ENCODE results near the gene EFHC1.

EFHC1 gene

DNA sequence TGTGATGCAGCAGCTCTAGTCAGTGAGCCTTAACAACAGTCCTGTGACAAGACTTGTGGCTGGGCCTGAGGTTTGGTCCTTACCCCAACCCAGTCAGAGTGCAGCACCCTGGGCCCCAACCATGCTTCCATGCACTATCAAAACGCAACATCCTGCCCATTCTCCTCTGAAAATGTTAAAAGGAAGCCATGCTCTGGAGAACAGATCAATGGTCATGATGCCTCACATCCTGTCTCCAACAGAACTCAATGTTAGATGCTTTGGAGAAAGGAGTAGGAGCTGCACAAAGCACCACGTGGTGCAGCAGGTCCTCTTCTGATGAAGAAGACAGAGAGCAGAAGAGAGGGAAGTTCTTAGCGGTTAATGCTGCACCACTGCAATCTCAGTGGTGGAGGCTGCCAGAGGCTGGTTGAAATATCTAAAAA lies 114.8 kb downstream of the EFHC1 start:
- no peak for DNase-seq
- intact Hi-C loops (cut with DNase I) = no loop called here

DNA sequence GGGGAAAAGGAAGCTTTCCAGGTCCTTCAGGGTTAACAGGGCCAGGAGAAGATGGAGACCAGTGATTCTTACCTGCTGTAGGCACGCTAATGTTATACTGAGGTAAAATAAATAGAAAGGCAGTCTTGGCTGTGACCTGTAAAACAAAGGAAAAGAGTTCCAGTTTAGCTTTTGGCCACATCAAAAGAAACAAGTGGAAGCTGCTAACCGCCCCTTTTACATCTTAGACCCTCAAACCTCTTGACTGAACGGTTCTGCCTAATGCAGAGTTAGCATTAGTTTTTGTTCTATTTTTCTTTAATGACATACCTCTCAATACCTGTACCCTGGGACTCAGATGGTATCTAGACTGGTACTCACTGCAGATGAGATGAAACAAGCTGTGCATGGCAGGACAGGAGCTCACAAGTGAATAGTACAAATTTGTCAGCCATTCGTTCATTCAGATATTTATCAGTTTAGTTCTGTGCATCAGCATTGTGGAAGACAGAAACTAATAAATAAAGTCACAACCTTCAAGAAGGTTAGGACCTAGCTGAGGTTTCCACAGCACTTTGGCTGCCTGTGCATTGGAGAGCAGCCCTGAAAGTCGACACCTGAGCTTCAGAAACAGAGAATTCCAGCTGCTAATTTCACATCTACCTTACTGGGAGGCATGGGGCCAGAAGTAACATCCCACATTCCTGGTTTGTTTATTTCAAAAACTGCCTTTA lies 115.7 kb downstream of the EFHC1 start:
- intact Hi-C loops (cut with DNase I) = no loop called here
- no peak for DNase-seq

DNA sequence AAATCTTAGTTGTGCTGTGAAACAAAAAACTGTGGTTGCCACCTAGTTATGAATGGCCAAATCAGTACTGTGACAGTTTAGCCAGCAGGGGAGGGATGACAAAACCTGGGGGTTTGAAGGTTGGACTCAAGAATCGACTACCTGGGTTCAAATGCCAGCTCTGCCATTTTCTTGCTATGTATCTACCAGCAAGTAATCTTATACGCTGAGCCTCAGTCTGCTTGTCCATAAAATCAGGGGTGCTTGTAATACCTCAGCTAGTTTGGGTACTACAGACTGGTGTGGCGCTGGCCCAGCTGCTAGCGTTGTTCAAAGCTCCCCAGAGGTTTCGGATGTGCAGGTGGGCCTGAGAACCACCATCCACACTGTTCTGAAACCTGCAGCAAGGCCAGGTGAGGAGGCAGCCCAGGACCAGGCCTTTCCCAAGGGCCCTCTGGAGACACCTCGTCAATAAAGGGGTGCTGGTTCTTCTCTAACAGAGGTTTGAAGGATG lies 116.3 kb downstream of the EFHC1 start:
- no peak for DNase-seq
- intact Hi-C loops (cut with DNase I) = no loop called here

DNA sequence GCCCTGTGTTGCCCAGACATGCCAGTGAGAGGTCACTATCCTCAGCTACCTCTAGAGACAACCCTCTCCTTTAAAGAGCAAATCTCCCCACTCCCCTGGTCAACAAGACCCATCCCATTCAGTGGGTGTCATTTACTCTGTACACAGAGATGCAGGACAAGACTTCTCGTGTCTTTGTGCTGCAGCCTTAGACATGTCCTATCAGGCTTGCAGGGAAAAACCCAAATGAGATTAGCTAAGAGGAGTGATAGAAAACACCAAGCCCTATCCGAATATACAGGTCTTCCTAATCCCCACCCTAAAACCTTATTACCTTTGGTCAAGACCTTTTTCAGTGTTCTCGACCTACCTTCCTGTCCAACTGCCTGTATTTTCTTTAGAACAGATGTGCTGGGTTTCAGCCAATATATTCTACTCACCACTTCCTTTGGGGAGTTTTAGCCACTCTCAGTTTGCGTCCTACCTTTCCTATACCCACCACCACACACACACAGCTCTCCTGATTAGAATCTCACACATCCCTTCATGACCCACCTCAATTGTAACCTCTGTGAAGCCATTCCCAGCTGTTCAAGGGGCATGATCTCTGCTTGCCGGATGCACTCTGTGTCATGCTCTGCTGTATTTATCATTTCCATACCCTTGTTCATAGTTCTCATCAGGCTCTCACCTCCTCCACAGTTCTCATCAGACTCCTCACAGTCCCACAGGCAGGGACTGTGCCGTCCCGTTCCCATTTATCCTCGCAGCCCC lies 117.0 kb downstream of the EFHC1 start:
- DNase-seq = no peak
- intact Hi-C loops (cut with DNase I) = no loop called here

DNA sequence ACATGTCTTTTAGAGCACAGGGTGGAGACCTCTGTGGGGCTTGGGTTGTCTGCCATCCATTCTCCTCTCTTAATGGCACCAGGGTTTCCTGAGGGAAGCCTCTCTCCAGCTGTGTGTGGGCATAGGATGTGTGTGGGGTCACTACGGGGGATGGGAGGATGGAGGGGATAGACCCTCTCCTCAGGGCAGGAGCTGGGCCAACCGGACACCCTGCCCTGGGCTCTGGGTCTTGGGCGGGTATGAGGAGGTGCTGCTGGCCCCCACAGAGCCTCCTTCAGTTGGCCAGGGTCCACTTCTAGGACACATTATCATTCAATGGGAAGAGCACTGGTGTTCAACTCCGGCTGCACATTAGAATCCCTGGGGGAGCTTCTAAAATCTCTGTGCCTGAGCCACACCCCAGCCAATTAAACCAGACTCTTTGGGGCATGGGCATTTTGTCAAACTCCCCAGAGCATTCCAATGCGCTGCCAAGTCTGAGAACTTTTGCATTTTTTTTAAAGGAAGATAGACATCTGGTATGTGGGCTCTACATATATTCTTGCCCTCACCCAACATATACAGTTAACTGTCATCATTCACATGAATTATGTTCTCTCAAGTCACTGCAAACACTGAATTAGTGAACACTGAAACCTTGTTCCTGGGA lies 118.2 kb downstream of the EFHC1 start:
- intact Hi-C loops (cut with DNase I) = no loop called here
- DNase-seq = no peak

DNA sequence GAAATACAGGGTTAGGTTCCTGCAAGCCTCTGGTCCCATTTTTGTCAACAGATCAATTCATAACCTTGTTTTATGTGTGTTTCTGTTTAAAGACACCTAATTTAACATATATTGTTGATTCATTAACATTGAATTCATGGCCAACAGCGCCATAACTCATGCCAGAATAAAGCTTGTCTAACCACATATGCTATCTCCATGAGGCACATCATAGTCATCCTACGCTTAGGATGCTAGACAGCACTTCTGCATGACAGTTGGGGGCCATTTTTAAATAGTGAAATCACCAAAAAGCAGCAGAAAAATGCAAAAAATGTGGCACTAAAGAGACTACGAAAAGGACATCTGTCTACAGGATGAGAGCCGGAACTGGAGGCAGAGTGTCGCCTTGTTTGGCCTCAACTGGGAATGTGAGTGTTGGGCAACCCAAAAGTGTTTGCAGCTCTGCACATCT lies 118.8 kb downstream of the EFHC1 start:
- DNase-seq = no peak
- intact Hi-C loops (cut with DNase I) = no loop called here

DNA sequence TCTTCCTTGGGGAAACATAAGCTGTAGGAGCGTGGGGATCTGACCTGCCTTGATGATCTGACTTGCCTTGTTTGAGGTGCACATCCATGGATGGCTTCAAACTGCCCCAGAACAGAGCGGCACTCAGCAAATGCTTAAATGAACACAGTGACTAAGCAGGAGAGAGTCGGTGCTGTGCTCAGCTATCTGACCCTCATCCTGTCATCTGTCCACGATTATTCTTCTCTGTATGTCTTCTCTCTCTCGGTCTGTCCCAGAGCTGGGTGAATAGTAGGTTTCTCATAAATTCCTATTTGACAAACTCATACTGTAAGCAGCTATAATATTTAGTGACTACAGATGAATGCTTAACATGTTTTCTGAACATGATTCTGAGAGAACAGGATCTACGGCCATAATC lies 119.5 kb downstream of the EFHC1 start:
- DNase-seq = no peak
- intact Hi-C loops (cut with DNase I) = no loop called here

DNA sequence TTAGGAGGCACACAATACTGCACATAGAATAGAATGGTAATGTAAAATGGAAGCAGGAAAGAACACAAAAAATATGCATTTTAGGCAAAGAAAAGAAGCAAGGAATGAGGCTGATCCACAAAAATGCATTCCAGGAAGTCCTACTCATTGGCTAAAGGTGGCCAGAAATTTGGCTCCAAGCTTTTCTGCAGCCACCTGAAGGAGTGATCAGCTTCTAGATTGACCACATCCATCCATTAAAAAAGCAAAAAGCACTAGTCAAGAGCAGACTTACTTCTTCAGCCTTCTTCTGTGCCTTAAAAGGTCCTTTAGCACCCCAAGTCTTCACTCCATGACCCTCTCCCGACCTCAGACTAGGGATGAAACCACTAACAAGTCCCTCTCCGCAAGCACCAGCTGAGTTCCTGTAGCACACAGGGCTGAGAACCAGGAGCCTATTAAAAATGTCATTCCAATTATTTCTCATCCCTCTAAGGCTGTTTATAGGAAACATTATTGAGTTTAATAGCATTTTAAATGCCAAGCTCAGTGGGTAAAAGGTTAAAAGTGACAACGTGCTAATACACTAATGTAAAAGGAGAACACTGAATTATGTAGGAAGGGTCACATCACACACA lies 120.3 kb downstream of the EFHC1 start:
- intact Hi-C loops (cut with DNase I) = no loop called here
- no peak for DNase-seq

DNA sequence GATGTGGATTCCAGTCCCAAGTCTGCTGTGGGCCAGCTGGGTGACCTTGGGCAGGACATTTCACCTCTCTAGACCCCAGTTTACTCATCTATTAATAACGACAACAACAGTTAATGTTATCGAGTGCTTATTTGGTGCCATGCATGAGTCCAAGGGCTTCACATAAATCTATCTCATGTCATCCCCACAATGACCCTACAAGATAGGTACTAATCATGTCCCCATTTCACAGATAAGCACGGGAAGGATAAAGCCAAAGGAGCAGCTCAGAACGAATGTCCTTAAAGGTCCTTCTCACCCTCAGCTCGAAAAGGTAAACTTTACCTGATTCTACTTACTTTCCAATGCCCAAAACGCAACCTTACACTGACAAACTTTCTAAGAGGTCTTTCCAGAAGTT lies 121.0 kb downstream of the EFHC1 start:
- intact Hi-C loops (cut with DNase I) = no loop called here
- DNase-seq = no peak

DNA sequence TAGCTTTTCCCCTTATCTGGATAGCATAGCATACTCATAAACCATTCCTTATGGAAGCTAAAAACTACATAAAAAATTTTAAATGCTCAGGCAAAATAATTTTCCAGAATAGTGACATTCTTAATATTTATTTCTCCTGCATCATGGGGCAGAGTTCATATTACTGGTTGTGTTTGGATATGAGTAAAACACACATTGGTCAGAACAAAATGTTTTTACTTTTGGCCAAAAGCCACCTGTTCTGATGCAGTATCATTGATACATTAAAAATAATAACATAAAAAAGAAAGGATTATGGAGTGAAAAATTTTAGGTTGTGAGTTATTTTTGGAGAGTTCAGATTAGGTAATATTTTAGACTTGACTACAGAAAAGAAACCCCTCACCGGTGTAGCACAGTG lies 123.1 kb downstream of the EFHC1 start:
- intact Hi-C loops (cut with DNase I) = no loop called here
- no peak for DNase-seq

DNA sequence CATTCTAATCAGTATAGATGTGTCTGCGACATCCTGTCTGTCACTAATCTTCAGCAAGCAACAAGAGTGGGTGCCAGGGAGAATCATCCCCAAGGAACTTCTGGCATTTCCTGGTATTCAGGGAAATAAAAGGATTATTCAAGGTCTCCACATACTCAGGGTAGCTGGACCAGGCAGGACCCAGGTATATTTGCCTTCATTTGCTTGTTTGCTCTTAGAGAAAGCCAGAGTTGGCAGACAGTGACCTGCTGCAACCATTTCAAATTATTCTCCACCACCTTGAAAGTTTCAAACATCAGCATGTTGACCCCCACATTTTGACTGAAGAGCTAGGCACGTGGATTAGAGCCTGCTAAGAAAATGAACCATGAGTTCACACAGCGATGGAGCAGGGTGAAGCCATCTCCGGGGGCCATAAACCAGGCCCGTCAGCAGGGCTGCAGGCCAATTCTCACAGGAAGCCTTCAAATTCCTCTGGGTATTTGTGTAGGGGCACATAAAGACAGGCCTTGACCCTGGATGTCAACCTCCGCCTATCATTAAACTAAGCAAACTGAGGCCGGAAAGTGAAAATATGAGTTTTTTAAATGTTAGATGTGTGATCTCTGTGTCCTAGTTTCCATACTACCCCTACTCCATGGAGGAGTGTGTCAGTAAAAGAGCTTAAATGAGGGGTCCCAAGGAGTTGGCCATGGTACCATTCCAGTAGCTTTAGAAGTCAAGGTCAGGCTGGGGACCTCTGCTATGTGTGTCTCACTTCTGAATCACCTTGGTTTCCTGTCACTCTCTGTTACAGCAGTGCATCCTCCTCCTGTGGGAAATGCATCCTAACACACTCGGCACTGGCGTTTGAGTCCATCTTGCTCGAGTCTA lies 123.8 kb downstream of the EFHC1 start:
- no peak for DNase-seq
- intact Hi-C loops (cut with DNase I) = no loop called here

DNA sequence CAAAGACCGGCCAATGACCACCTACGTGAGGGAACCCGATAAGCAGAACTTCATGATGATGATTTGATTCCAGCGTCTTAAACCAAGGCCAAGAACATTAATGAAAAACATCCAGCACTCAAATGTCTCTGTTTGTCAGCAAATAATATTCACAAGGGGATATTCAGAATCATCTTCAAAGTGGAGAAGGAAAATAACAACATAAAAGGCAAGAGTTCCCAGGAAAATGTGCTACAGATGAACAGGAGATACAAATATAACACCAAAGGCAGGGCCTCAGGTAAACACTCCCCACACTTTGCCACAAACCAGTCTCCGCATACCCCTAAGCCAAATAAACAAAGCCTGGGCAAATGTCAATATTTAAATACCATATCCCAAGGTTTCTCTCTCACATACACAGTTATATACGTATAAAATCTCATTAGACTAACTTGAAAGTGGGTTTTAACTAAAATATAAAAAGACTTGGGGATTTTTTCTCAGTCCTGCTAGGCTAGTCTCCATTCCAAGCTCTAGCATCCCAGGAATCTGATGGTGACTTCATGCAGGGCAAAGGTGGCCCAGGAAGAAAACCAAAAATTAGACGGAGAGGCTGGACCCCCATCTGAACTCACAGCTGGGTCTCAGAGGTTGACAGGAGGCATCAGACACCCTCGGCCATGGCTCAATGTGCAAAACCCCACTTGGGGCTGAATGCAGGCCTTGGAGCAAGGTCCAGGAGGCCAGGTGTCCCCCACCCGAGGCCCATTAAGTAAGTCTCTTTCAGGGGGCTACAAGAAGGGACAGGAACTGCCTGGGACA lies 124.7 kb downstream of the EFHC1 start:
- no peak for DNase-seq
- intact Hi-C loops (cut with DNase I) = no loop called here

DNA sequence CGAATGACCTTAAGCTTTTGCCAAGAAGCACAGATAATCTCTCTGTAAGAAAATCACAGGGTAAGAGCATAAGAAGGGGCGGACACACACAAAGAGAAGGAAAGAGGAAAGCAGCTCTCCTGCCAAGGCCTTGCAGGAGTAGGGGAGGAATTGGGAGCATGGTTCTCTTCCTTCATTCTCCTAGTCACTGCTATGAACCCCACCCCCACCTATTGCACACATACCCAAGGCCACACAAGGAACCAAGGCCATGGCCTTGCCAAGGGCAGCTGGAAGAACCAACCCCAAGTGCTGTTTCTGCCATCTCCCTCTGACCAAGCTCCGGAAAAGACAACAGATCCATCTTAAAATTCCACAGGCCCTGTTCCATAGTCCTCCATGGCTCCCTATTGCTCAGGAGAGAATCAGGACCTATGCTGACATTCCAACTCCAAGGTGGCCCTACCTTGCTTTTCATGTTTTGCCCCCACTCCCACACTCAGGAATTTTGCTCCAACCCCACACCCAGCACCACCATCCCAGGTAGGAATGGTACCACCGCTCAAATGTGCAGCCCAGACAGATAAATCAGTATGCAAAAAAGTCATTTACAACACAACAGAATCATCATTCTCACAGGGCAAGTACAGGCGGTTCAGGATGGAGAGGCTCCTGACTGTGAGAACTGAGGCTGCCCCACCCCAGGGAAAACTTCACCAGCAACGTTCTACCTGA lies 125.4 kb downstream of the EFHC1 start:
- intact Hi-C loops (cut with DNase I) = no loop called here
- DNase-seq = no peak

DNA sequence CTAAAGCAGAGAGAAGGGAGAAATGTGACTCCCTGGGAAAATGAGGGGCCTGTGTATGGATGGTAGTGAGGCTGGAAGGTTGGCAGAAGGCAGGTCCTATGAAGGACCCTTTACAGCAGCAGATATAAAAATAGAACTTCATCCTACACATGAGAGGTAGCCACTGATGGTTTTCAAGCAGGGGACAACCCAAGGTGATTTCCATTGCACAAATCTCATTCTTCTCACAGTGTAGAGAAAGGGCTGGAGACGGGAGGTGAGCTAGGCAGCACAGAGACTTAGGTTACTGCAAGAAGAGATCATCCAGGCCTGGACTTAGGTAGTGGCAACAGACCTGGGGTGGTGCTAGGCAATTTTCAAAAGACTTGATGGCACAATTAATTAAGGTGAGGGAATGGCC lies 126.0 kb downstream of the EFHC1 start:
- DNase-seq = no peak
- intact Hi-C loops (cut with DNase I) = no loop called here

DNA sequence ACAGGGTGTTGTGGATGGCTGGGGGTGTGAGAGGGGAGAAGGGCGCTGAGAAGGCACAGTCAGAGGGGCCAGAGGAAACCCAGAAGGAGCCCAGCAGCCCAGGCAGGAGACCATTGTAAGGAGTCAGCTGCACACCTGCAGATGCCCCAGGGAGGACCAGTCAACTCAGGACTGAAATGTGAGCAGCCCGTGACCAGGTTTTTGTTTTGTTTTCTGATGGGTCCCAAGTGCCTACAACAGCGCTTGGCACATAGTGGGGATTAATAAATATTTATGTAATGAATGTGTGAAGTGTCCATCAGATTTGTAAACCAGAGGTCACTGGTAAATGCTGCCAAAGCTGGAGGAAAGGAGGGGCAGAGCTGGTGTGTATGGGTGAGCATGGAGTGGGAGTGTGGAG lies 126.5 kb downstream of the EFHC1 start:
- intact Hi-C loops (cut with DNase I) = no loop called here
- DNase-seq = no peak

DNA sequence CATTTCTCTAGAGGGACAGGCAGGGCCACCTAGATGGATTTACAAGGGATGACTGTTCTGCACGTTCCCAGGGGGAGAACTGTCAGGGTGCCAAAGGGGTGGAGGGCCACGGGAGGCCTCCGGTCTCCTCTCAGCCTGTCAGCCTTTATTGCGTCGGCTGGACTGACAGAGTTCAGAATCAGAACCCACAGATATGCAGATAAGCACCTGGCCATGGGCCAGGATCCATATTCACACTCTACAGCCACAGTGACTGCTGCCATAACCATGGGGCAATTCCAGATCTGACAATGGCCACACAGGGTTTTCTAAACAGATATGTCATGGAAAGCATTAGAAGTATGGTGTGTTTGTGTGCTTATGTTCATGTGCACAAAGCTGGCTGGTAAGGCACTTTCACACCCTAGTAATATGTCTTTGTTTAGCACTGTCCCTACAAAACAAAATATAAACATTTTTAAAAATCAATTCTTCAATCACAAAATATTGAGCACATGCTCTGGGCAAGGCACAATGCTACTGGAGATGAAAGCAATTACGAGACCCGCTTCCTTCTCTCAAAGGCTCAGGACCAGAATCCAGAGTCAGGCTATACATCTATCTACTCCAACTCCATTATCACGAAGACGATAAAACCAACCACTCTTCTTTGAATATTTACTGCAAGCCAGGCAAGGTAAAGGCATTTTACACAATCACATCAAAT lies 127.7 kb downstream of the EFHC1 start:
- intact Hi-C loops (cut with DNase I) = no loop called here
- DNase-seq = no peak

DNA sequence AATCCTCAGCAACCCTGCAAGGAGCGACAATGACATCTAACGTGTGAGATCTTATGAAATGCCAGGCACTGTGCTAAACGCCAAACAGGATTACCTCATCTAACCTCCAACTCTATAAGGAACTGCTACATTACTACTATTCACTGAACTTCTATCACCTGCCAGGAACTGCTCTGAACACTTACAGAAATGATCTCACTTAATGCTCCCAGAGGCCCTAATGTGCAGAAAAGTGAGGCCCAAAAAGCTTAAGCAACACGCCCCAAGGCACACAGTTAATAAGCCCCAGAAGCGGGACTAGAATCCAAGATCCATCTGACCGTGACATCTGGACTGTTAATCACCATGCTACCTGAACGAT lies 128.2 kb downstream of the EFHC1 start:
- intact Hi-C loops (cut with DNase I) = no loop called here
- no peak for DNase-seq

DNA sequence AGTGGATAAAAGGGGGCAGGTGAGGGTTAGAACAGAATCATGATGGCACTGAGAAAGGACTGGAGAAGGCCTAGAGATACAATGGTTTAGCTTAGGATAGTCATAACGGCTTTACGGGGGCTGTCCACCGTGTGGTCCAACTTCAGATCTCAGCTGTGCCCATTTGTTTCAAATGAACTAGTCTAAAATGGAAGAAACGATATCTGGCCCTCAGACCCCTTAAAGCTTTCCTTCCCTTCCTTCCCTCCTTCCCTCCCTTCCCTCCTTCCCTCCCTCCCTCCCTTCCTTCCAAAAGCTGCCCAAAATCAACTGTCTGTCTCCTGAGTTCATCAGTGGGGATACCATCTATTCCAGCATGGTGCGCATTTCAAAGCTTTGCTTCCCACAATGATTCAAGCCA lies 128.9 kb downstream of the EFHC1 start:
- DNase-seq = no peak

More for the DNA sequence above, 128.9 kb downstream of the EFHC1 start:
- intact Hi-C loops (cut with DNase I) = no loop called here
